ENCODE results near the gene LAPTM5.

DNA sequence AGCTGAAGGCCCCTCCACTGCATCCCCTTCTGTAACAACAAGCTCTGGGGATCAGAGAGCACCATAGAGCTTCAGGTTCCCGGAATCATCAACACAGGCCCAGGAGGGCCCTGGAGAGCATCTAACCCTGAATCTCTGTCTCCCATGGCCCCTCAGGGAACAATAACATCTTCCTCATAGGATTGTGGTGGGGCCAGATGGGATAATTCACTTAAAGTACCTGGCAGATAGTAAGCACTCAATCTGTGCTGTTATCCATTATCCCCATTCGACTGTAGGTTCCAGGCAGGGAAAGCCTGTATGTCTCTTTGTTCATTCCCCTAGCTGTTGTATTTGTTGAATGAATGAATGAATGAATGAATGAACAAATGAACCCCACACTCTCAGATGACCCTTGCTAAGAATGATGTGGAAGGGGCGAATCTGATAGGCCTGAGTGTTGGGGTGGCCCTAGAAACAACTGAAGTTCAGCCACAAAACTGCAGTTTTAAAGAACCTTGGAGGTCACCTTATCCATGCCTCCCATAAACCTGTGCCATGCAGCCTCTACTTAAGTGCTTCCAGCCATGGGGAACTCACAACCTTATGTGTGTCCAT lies 14.5 kb downstream of the LAPTM5 start:
- TF ChIP-seq, protein P1, sequence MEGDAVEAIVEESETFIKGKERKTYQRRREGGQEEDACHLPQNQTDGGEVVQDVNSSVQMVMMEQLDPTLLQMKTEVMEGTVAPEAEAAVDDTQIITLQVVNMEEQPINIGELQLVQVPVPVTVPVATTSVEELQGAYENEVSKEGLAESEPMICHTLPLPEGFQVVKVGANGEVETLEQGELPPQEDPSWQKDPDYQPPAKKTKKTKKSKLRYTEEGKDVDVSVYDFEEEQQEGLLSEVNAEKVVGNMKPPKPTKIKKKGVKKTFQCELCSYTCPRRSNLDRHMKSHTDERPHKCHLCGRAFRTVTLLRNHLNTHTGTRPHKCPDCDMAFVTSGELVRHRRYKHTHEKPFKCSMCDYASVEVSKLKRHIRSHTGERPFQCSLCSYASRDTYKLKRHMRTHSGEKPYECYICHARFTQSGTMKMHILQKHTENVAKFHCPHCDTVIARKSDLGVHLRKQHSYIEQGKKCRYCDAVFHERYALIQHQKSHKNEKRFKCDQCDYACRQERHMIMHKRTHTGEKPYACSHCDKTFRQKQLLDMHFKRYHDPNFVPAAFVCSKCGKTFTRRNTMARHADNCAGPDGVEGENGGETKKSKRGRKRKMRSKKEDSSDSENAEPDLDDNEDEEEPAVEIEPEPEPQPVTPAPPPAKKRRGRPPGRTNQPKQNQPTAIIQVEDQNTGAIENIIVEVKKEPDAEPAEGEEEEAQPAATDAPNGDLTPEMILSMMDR (IDR thresholded peaks at IDR 0.05) = no peak
- no peak for TF ChIP-seq POLR2AphosphoS5 (IDR thresholded peaks at IDR 0.05)
- TF ChIP-seq POLR2A (IDR thresholded peaks at IDR 0.05) = no peak
- TF ChIP-seq EP300 (IDR thresholded peaks at IDR 0.05) = no peak
